ENCODE results near the gene BCL2L11. TPM values are rescaled to one million over a fixed set of nuclear protein-coding genes. Genes with fewer than 3 reads are reported as not detected.

BCL2L11 gene
- total RNA-seq, 2 experiments from 2014 or later: 11.1 to 11.2 TPM

DNA sequence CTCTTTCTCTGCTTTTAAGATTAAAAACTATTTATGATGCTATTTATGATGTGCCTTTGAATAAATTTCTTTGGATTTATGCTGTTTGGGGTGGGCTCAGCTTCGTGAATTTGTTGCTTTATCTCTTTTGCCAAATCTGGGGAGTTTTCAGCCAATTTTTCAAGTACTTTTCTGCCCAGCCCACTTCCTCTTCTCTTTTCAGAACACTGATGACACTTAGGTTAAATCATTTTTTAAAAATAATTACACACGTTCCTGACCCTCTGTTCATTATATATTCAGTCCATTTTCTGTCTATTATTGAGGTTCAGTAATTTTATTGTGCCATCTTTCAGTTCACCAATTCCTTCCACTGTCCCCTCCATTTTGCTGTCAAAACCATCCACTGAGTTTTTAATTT, 14.8 kb upstream of the BCL2L11 start:
- Mint-ChIP-seq H3K4me1 (peaks cover 1% of the 10 kb centered on the region), H3K27me3 (peaks cover 47% of the 10 kb centered on the region), H3K4me3 (no peak overlapping the region), H3K9me3 (no peaks in the 10 kb centered on the region), H3K27ac (no peak overlapping the region), H3K36me3 (ENCODE audit: low read depth) (no peaks in the 10 kb centered on the region)
- no peak for DNase-seq
- ChIA-PET POLR2A (no interaction called here), CTCF (no interaction called here)

GRCh38 chr2:111106706-111107105, 14.0 kb upstream of the BCL2L11 start:
- no peak overlapping the region for H3K27ac Mint-ChIP-seq
- no peaks in the 10 kb centered on the region for H3K36me3 Mint-ChIP-seq (ENCODE audit: low read depth)
- no peaks in the 10 kb centered on the region for H3K9me3 Mint-ChIP-seq
- ChIA-PET POLR2A (no interaction called here), CTCF (no interaction called here)
- DNase-seq: no peak
- no peak overlapping the region for H3K4me3 Mint-ChIP-seq
- H3K27me3 Mint-ChIP-seq: peaks cover 50% of the 10 kb centered on the region
- H3K4me1 Mint-ChIP-seq: no peaks in the 10 kb centered on the region

DNA sequence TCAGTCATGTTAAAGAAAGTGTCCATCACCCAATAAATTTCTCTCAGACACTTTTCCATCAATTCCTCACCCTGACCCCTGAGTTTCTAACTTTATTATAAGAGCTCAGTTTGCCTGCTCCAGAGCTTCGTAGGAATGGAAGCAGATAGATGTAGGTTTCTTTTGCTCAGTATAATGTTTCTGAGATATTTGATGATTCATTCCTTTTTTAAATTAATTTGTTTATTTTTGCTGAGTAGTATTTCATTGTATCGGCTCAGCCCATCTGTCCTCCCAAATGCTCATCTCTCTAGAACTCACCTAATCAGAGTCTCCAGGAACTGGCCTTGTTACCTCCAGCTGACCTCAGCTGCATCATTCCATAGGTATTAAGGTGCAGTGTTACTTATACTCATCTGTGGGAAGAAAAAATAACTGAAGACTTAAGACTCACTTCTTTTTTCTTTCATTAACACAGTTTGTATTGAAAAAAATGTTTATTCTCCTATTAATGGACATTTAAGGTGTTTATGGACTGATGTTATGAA, 11.9 kb upstream of the BCL2L11 start:
- Mint-ChIP-seq H3K4me3 (no peak overlapping the region), H3K27me3 (peaks cover 57% of the 10 kb centered on the region), H3K9me3 (no peaks in the 10 kb centered on the region), H3K4me1 (no peaks in the 10 kb centered on the region), H3K36me3 (ENCODE audit: low read depth) (no peaks in the 10 kb centered on the region), H3K27ac (no peak overlapping the region)
- CTCF ChIA-PET: no interaction called here
- POLR2A ChIA-PET: no interaction called here
- DNase-seq: no peak

GRCh38 chr2:111111101-111111755, 9.5 kb upstream of the BCL2L11 start:
- Mint-ChIP-seq H3K36me3 (ENCODE audit: low read depth) (no peaks in the 10 kb centered on the region), H3K9me3 (no peaks in the 10 kb centered on the region), H3K27ac (no peak overlapping the region), H3K4me1 (peaks cover 3% of the 10 kb centered on the region), H3K27me3 (peaks cover 56% of the 10 kb centered on the region), H3K4me3 (no peak overlapping the region)
- ChIA-PET CTCF (no interaction called here), POLR2A (no interaction called here)
- no peak for DNase-seq

- H3K4me3 Mint-ChIP-seq: no peak overlapping the region
- ChIA-PET POLR2A (no interaction called here), CTCF (no interaction called here)
- H3K36me3 Mint-ChIP-seq (ENCODE audit: low read depth): no peaks in the 10 kb centered on the region
- H3K27me3 Mint-ChIP-seq: peaks cover 72% of the 10 kb centered on the region
- H3K27ac Mint-ChIP-seq: no peak overlapping the region
- no peaks in the 10 kb centered on the region for H3K9me3 Mint-ChIP-seq
- DNase-seq: no peak
- H3K4me1 Mint-ChIP-seq: peaks cover 27% of the 10 kb centered on the region
Observed at GRCh38 chr2:111113838-111114237, 6.9 kb upstream of the BCL2L11 start.

- H3K4me1 Mint-ChIP-seq: peaks cover 36% of the 10 kb centered on the region
- ChIA-PET POLR2A (no interaction called here), CTCF (interaction anchor here (0.6 kb wide), 1 partner anchor 357 kb away, joined by 3 read pairs; no protein-coding TSS in a partner anchor)
- H3K9me3 Mint-ChIP-seq: no peaks in the 10 kb centered on the region
- DNase-seq: no peak
- H3K27me3 Mint-ChIP-seq: peaks cover 72% of the 10 kb centered on the region
- H3K4me3 Mint-ChIP-seq: no peak overlapping the region
- no peak overlapping the region for H3K27ac Mint-ChIP-seq
- no peaks in the 10 kb centered on the region for H3K36me3 Mint-ChIP-seq (ENCODE audit: low read depth)
Observed at GRCh38 chr2:111116011-111116746, 4.5 kb upstream of the BCL2L11 start.

DNA sequence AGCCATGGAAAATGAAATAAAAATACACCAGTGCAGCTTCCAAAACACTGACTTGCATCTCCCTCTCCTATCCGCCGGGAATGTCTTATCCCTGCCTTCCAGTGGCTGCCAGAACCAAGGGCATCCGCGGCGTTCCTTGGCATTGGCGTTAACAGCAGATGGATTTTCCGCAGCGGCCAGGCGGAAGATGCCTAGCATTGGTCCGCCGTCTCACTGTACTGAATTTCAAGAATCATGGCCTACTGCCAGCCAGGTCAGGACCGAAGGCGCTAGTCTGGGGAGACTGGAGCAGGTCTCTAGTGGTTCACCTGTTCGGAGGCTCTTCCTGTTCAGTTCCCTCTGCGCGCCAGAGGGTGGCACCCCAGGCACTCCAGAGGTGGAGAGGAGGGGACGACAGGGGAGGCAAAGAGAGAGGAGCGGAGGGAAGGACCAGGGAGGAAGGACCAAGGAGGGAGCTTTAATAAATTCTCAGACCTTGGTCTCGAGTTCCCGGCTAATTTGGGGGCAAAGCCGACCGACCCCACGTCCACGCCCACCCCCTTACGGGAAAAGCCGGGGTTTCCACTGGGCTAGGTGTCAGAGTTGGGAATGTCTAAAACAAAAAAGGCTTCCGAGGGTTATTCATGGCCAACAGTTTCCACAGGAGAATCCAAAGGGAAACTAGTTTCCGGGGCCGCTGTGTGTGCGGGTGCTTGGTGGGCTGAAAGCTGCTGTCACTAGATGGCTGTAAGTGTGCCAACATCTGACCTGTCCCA, 3.7 kb upstream of the BCL2L11 start:
- ChIA-PET POLR2A (no interaction called here), CTCF (interaction anchor here (0.6 to 0.7 kb wide), 2 partner anchors 65 to 357 kb away, joined by 3 read pairs; no protein-coding TSS in a partner anchor)
- H3K36me3 Mint-ChIP-seq (ENCODE audit: low read depth): no peaks in the 10 kb centered on the region
- no peaks in the 10 kb centered on the region for H3K9me3 Mint-ChIP-seq
- H3K4me3 Mint-ChIP-seq: peak overlapping the region; percentile 57
- peaks cover 36% of the 10 kb centered on the region for H3K4me1 Mint-ChIP-seq
- DNase-seq: peak; percentile 74
- peak overlapping the region; percentile 21 for H3K27ac Mint-ChIP-seq
- H3K27me3 Mint-ChIP-seq: peaks cover 68% of the 10 kb centered on the region

DNA sequence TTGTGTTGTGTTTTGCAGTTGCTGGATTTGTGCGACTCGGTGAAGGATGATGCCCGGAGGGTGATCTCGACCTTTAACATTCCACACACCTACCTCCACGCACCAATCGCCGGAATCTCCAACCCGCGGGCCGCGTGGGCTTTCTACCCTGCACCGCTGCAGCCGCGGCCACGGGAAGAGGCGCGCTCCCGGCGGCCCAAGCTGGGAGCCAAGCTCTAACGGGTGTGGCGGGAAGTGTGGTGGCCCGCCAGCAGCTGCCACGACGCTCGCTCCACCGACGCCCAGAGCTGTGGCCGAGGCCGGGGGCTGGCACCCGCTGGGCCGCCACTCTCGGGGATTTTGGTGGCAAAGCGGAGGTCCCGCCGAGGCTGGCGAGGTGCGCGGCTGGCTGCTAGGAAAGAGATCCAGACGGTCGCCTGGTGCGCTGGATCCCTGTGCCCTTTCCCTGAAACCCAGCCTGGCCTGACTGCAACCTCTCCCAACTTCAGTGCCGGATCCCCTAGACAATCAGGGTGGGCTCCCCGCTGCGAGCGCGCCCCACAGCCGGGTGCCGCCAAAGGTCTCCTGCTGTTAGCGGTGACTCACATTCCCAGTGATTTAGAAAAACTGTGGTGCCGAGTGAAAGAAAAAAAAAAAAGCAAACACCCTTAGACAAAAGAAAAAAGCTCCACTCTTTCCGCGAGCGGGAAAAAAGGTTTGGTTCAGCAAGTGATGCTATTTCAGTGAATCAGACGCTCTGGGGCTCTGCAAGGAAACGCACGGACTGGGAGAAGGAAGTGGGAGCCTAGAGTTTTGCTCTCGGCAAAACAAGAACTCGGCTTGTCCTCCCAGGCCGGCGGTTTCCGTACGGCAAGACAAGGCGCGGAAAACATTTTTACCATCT, 2.9 kb upstream of the BCL2L11 start:
- peak overlapping the region; percentile 58 for H3K27ac Mint-ChIP-seq
- H3K9me3 Mint-ChIP-seq: no peaks in the 10 kb centered on the region
- DNase-seq: peak; percentile 19
- ChIA-PET CTCF (interaction anchor here (0.6 to 0.7 kb wide), 2 partner anchors 66 to 569 kb away, joined by 3 read pairs; no protein-coding TSS in a partner anchor), POLR2A (no interaction called here)
- H3K27me3 Mint-ChIP-seq: peaks cover 63% of the 10 kb centered on the region
- peak overlapping the region; percentile 69 for H3K4me3 Mint-ChIP-seq
- peaks cover 36% of the 10 kb centered on the region for H3K4me1 Mint-ChIP-seq
- H3K36me3 Mint-ChIP-seq (ENCODE audit: low read depth): no peaks in the 10 kb centered on the region

GRCh38 chr2:111118481-111118980, 2.2 kb upstream of the BCL2L11 start:
- no peak for DNase-seq
- POLR2A ChIA-PET: no interaction called here
- Mint-ChIP-seq H3K9me3 (no peaks in the 10 kb centered on the region), H3K36me3 (ENCODE audit: low read depth) (peaks cover 4% of the 10 kb centered on the region), H3K27me3 (peaks cover 57% of the 10 kb centered on the region), H3K27ac (peak overlapping the region; percentile 58), H3K4me3 (peak overlapping the region; percentile 69), H3K4me1 (peaks cover 41% of the 10 kb centered on the region)
- CTCF ChIA-PET: interaction anchor here (0.6 kb wide), 1 partner anchor 569 kb away, joined by 3 read pairs; no protein-coding TSS in a partner anchor

- peaks cover 43% of the 10 kb centered on the region for H3K4me1 Mint-ChIP-seq
- CTCF ChIA-PET: no interaction called here
- POLR2A ChIA-PET: no interaction called here
- H3K27me3 Mint-ChIP-seq: peaks cover 53% of the 10 kb centered on the region
- H3K4me3 Mint-ChIP-seq: peak overlapping the region; percentile 69
- DNase-seq: peak; percentile 25
- peaks cover 9% of the 10 kb centered on the region for H3K36me3 Mint-ChIP-seq (ENCODE audit: low read depth)
- peak overlapping the region; percentile 57 for H3K27ac Mint-ChIP-seq
- no peaks in the 10 kb centered on the region for H3K9me3 Mint-ChIP-seq
Observed at GRCh38 chr2:111118981-111119821, 1.5 kb upstream of the BCL2L11 start.

DNA sequence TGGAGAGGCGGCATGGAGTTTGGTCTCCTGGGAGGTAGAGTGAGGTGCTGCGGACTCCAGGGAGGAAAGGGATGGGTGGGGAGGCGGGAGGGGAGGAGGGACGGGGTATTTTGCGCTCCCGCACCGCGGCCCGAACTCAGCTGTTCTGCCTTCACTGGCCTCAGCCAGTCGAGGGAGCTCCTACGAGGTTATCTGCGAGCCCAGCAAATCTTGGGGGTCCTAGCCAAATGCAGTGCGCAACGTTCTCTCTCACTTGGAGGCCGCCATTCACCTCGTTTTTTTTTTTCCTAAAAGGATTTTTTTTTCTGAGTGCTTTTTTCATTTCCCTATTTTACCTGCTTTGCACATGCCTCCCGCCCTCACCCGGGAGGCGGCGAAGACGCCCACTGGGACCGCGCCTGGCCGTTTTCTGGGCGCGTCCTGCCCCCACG, 877 bp upstream of the BCL2L11 start:
- peaks cover 43% of the 10 kb centered on the region for H3K4me1 Mint-ChIP-seq
- H3K27me3 Mint-ChIP-seq: peaks cover 50% of the 10 kb centered on the region

More for the DNA sequence above, 877 bp upstream of the BCL2L11 start:
- POLR2A ChIA-PET: no interaction called here
- no peaks in the 10 kb centered on the region for H3K9me3 Mint-ChIP-seq
- CTCF ChIA-PET: interaction anchor here (1.2 kb wide), 1 partner anchor 70 kb away, joined by 4 read pairs; no protein-coding TSS in a partner anchor
- DNase-seq: no peak
- peak overlapping the region; percentile 69 for H3K4me3 Mint-ChIP-seq
- peak overlapping the region; percentile 57 for H3K27ac Mint-ChIP-seq
- H3K36me3 Mint-ChIP-seq (ENCODE audit: low read depth): peaks cover 14% of the 10 kb centered on the region
